Measurements from ENCODE around the gene M1AP. TPM values are rescaled to one million over a fixed set of nuclear protein-coding genes. Genes with fewer than 3 reads are reported as not detected.

M1AP gene
- total and polyA plus RNA-seq, 2 of the 8 experiments (the other 6 are each of a cell fraction or from before 2014, with no cell fraction given): 4.8 TPM

- Histone ChIP-seq H3K27ac (ENCODE audit: low read depth, low read length) (no peak overlapping the region), H3K79me1 (ENCODE audit: low read depth, low read length) (no peaks in the 10 kb centered on the region), H2AK5ac (ENCODE audit: low read depth, low read length) (no peak overlapping the region), H3K56ac (replicated peaks; ENCODE audit: insufficient read length, low read depth, low read length) (no peak overlapping the region), H4K8ac (ENCODE audit: extremely low read depth, insufficient read depth, low read length) (no peak overlapping the region), H2BK5ac (ENCODE audit: low read depth, low read length) (no peak overlapping the region), H3K4ac (replicated peaks; ENCODE audit: insufficient read length, low read depth, low read length) (no peak overlapping the region), H3K23me2 (ENCODE audit: low read depth, low read length) (peaks cover 4% of the 10 kb centered on the region; the same call in 1 of the 2 replicates), H3K18ac (ENCODE audit: extremely low read depth, low read length) (no peak overlapping the region), H3K23ac (ENCODE audit: insufficient read length) (no peak overlapping the region), H2BK120ac (replicated peaks; ENCODE audit: low read depth, low read length) (no peak overlapping the region), H2AFZ (ENCODE audit: low read length) (no peak overlapping the region), H3K9ac (replicated peaks in 1 of 4; ENCODE audit: extremely low read depth in 1 of 4, low read depth in 3 of 4, low read length in 3 of 4) (no peak overlapping the region), H4K20me1 (replicated peaks in 1 of 2; ENCODE audit: control insufficient read depth in 1 of 2, insufficient read depth in 2 of 2, low read length in 2 of 2) (no peaks in the 10 kb centered on the region), H3K79me2 (ENCODE audit: control insufficient read depth in 1 of 2, insufficient read depth in 2 of 2, low read length in 2 of 2) (no peaks in the 10 kb centered on the region), H2BK12ac (ENCODE audit: low read depth, low read length) (no peak overlapping the region), H3K4me1 (replicated peaks in 1 of 4; ENCODE audit: control insufficient read depth in 3 of 4, insufficient read depth in 4 of 4, low read length in 3 of 4) (no peaks in the 10 kb centered on the region), H4K5ac (ENCODE audit: insufficient read length, low read depth, low read length) (no peak overlapping the region), H3K27me3 (replicated peaks in 1 of 4; ENCODE audit: control insufficient read depth in 3 of 4, extremely low read depth in 1 of 4, insufficient read depth in 3 of 4, low read length in 3 of 4) (no peaks in the 10 kb centered on the region), H3K9me3 (ENCODE audit: insufficient read depth in 2 of 2, low read depth in 1 of 2, low read length in 1 of 2) (no peaks in the 10 kb centered on the region), H2BK15ac (ENCODE audit: low read length) (no peak overlapping the region), H3K36me3 (ENCODE audit: control insufficient read depth in 2 of 4, insufficient read depth in 4 of 4, low read length in 3 of 4) (no peaks in the 10 kb centered on the region), H2BK20ac (ENCODE audit: low read length) (no peak overlapping the region), H3K14ac (ENCODE audit: insufficient read length) (no peak overlapping the region), H3K4me3 (ENCODE audit: extremely low read depth in 1 of 4, insufficient read depth in 2 of 4, low read depth in 3 of 4, low read length in 4 of 4) (no peak overlapping the region), H4K91ac (replicated peaks; ENCODE audit: insufficient read length, low read length) (no peak overlapping the region), H3K4me2 (ENCODE audit: insufficient read depth in 1 of 2, low read depth in 2 of 2, low read length in 2 of 2) (no peak overlapping the region)
- peak; percentile 37 to 55; a peak in 3 of 4 replicates for TF ChIP-seq RAD21 (IDR thresholded peaks at IDR 0.05 in 1 of 2, conservative IDR thresholded peaks at IDR 0.05 in 1 of 2; ENCODE audit: low read depth in 2 of 2, low read length in 2 of 2)
- TF ChIP-seq TEAD4 (IDR thresholded peaks at IDR 0.05; ENCODE audit: low read depth, low read length): no peak
- TF ChIP-seq KDM5A (IDR thresholded peaks at IDR 0.05; ENCODE audit: low read length): no peak
- no peak for TF ChIP-seq YY1 (IDR thresholded peaks at IDR 0.05; ENCODE audit: low read depth, low read length)
- peak; percentile 50 to 66 (median 56) for TF ChIP-seq CTCF (IDR thresholded peaks at IDR 0.05; ENCODE audit: control extremely low read depth in 1 of 3, insufficient read depth in 1 of 3, low read depth in 1 of 3, low read length in 3 of 3)
- TF ChIP-seq PHF8 (conservative IDR thresholded peaks at IDR 0.05; ENCODE audit: low read depth, low read length): no peak
- TF ChIP-seq TAF1 (IDR thresholded peaks at IDR 0.05; ENCODE audit: low read depth, low read length): no peak
- no peak for FAIRE-seq
- POLR2A ChIA-PET (ENCODE audit: partially characterized antibody): interaction anchor here (1.0 to 1.2 kb wide), 3 partner anchors 18 to 75 kb away, joined by 3 to 4 read pairs (median 4); partner anchors contain the start of genes AUP1, DOK1, HTRA2 and LOXL3
- no peak for DNase-seq (ENCODE audit: low read depth in 1 of 2, low spot score in 2 of 2)
- CTCF ChIA-PET (ENCODE audit: partially characterized antibody): interaction anchor here (0.6 to 10.0 kb wide), 19 partner anchors 8 to 99 kb away, joined by 3 to 158 read pairs (median 4); partner anchors contain the start of genes CCDC142, LBX2, MRPL53 and TTC31
- 68% methylated on average over 3 of the region's 3 CpGs; no CpG with 5 or more reads in 1 of the 2 experiments for WGBS, 2 experiments (ENCODE audit: extremely low coverage in 1 of 2, insufficient coverage in 1 of 2, insufficient read length in 1 of 2, insufficient replicate concordance in 2 of 2, low coverage in 1 of 2, low lambda C conversion rate in 2 of 2, missing lambda C conversion rate in 1 of 2)
Measured at GRCh38 chr2:74572178-74572925, 75.8 kb downstream of the M1AP start.
